SK-N-SH (cell line): Measurements from ENCODE around the gene SMCHD1. TPM values are rescaled to one million over a fixed set of nuclear protein-coding genes. Genes with fewer than 3 reads are reported as not detected.

ENCODE experiments used
- CTCF ChIA-PET: fragments of 300-600, 350-600 bp; formaldehyde crosslinking; extraction: SDS; loops from one replicate; lab custom pipeline; 2021; lab: Yijun Ruan, JAX
- POLR2A ChIA-PET: fragments of 350-600 bp; sonication (Branson Sonifier 250); formaldehyde crosslinking; extraction: SDS; loops from one replicate; lab custom pipeline; 2020; ENCODE audit warnings: antibody characterized with exemption, inconsistent platforms; lab: Yijun Ruan, JAX
- DNase-seq: peaks from one replicate; pipeline ENCODE4 v3.0.0; 2012
- H2AFZ ChIP-seq: fragments of 200-600 bp; sonication (generic); 2 replicates; pipeline ENCODE4 v1.8.1; 2016; ENCODE audit warnings: antibody characterized with exemption, mild to moderate bottlenecking, low read depth
- H3F3A ChIP-seq: fragments of 200-600 bp; sonication (generic); replicated peaks from 2 replicates; pipeline ENCODE3; 2016; ENCODE audit warnings: antibody characterized with exemption, mild to moderate bottlenecking; ENCODE audit not compliant: insufficient read depth
- H3K27ac ChIP-seq, 2 experiments: fragments of 200-500 bp in 1 of 2; fragments of 200-600 bp in 1 of 2; sonication (Bioruptor generic) in 1 of 2; sonication (generic), shearing (Covaris generic) in 1 of 2; 2 replicates each; pipeline versions ENCODE4 v1.5.1 to v1.6.1; 2014 to 2016; ENCODE audit warnings: low read depth in 2 of 2, inconsistent platforms in 1 of 2, low read length in 1 of 2, mild to moderate bottlenecking in 1 of 2, mixed read lengths in 1 of 2
- H3K27me3 ChIP-seq: fragments of 200-600 bp; sonication (generic), shearing (Covaris generic); 2 replicates; pipeline ENCODE4 v1.6.1; 2016; ENCODE audit warnings: mixed run types; ENCODE audit not compliant: insufficient read depth
- H3K36me3 ChIP-seq, 2 experiments: fragments of 200-500 bp in 1 of 2; fragments of 200-600 bp in 1 of 2; sonication (Bioruptor generic) in 1 of 2; sonication (generic) in 1 of 2; replicated peaks in 1 of 2; 2 replicates each; pipeline versions ENCODE3 to v1.5.1; 2014 to 2016; ENCODE audit warnings: low read length in 1 of 2, mild to moderate bottlenecking in 1 of 2; ENCODE audit not compliant: insufficient read depth in 2 of 2, control insufficient read depth in 1 of 2
- H3K4me1 ChIP-seq, 2 experiments: fragments of 200-500 bp in 1 of 2; fragments of 200-600 bp in 1 of 2; sonication (Bioruptor generic) in 1 of 2; sonication (generic), shearing (Covaris generic) in 1 of 2; 2 replicates each; pipeline versions ENCODE4 v1.5.1 to v1.6.1; 2014 to 2016; ENCODE audit warnings: low read depth in 1 of 2, low read length in 1 of 2, mixed run types in 1 of 2; ENCODE audit not compliant: insufficient read depth in 2 of 2, control insufficient read depth in 1 of 2
- H3K4me2 ChIP-seq: fragments of 200-600 bp; sonication (generic), shearing (Covaris generic); 2 replicates; pipeline ENCODE4 v1.6.1; 2017; ENCODE audit warnings: mixed run types
- H3K4me3 ChIP-seq, 2 experiments: fragments of 200-500 bp in 1 of 2; fragments of 200-600 bp in 1 of 2; sonication (Bioruptor generic) in 1 of 2; sonication (generic), shearing (Covaris generic) in 1 of 2; 2 replicates each; pipeline versions ENCODE4 v1.5.1 to v1.8.1; 2014 to 2016; ENCODE audit warnings: low read depth in 2 of 2, inconsistent platforms in 1 of 2, low read length in 1 of 2, mild to moderate bottlenecking in 1 of 2, mixed read lengths in 1 of 2, moderate library complexity in 1 of 2
- H3K79me2 ChIP-seq: fragments of 200-600 bp; sonication (generic); 2 replicates; pipeline ENCODE4 v1.8.1; 2017; ENCODE audit warnings: mild to moderate bottlenecking; ENCODE audit not compliant: insufficient read depth
- H3K9ac ChIP-seq: fragments of 200-600 bp; sonication (generic); 2 replicates; pipeline ENCODE4 v1.6.1; 2017; ENCODE audit warnings: mixed run types
- H3K9me2 ChIP-seq: fragments of 200-600 bp; sonication (generic); 2 replicates; pipeline ENCODE4 v1.6.1; 2017; ENCODE audit warnings: mixed run types
- H3K9me3 ChIP-seq: fragments of 200-600 bp; sonication (generic); 2 replicates; pipeline ENCODE4 v1.6.1; 2017; ENCODE audit warnings: mixed run types, mild to moderate bottlenecking, moderate library complexity
- H4K20me1 ChIP-seq: fragments of 200-600 bp; sonication (generic); 2 replicates; pipeline ENCODE4 v1.6.1; 2017; ENCODE audit warnings: mild to moderate bottlenecking, mixed run types; ENCODE audit not compliant: insufficient read depth
- ELF1 ChIP-seq: IDR thresholded peaks from 2 replicates; pipeline ENCODE4 v1.4.0; 2012
- EP300 ChIP-seq, 2 experiments: IDR thresholded peaks; 2 replicates each; pipeline versions ENCODE4 v1.4.0 to v1.6.1; 2012; ENCODE audit warnings: borderline replicate concordance in 1 of 2, low read depth in 1 of 2, low read length in 1 of 2
- GABPA ChIP-seq: IDR thresholded peaks from 2 replicates; pipeline ENCODE4 v1.4.0; 2012; ENCODE audit warnings: low read depth, mild to moderate bottlenecking
- GATA2 ChIP-seq: sonication (generic); formaldehyde crosslinking; IDR thresholded peaks from 2 replicates; pipeline ENCODE4 v1.5.0; 2020; ENCODE audit warnings: mild to moderate bottlenecking, missing genetic modification reagents
- JUND ChIP-seq: IDR thresholded peaks from 2 replicates; pipeline ENCODE4 v1.4.0; 2012
- MEF2A ChIP-seq: IDR thresholded peaks from 2 replicates; pipeline ENCODE4 v1.4.0; 2012; ENCODE audit warnings: low read depth, borderline replicate concordance
- MXI1 ChIP-seq: IDR thresholded peaks from 2 replicates; pipeline ENCODE4 v1.6.1; 2012; ENCODE audit warnings: mild to moderate bottlenecking, low read depth, low read length, improper control_type of control experiment
- NFIC ChIP-seq: IDR thresholded peaks from 2 replicates; pipeline ENCODE4 v1.4.0; 2012; ENCODE audit warnings: borderline replicate concordance
- NRF1 ChIP-seq: IDR thresholded peaks from 2 replicates; pipeline ENCODE4 v1.6.1; 2012; ENCODE audit warnings: low read depth, mild to moderate bottlenecking, low read length
- RXRA ChIP-seq: IDR thresholded peaks from 2 replicates; pipeline ENCODE4 v1.4.0; 2012; ENCODE audit warnings: low read depth, mild to moderate bottlenecking, borderline replicate concordance
- SMC3 ChIP-seq: IDR thresholded peaks from 2 replicates; pipeline ENCODE4 v1.6.1; 2012; ENCODE audit warnings: low read depth, low read length, improper control_type of control experiment
- TCF12 ChIP-seq: IDR thresholded peaks from 2 replicates; pipeline ENCODE4 v1.4.0; 2012
- polyA plus RNA-seq, 3 experiments: library from polyadenylated mRNA; depleted of rRNA; stranded (reverse); fragments of >200 nt; gene quantifications; 2 replicates each; pipeline ENCODE4 v1.2.3, GENCODE V29; 2012
- TF ChIP-seq, protein P1 (sequence below): IDR thresholded peaks from 2 replicates; pipeline ENCODE4; 2012
- TF ChIP-seq, protein P2 (sequence below): IDR thresholded peaks from 2 replicates; pipeline ENCODE4 v1.4.0; 2012; ENCODE audit warnings: low read depth, borderline replicate concordance
- TF ChIP-seq, protein P3 (sequence below): fragments of 200-600 bp; sonication (generic); IDR thresholded peaks from 2 replicates; pipeline ENCODE4 v1.6.1; 2017; ENCODE audit warnings: antibody characterized with exemption, mild to moderate bottlenecking, moderate library complexity
- TF ChIP-seq, protein P4 (sequence below): fragments of 150-350 bp; IDR thresholded peaks from 2 replicates; pipeline ENCODE4 v1.6.1; 2017; ENCODE audit warnings: antibody characterized with exemption, low read length, low read depth, borderline replicate concordance
- TF ChIP-seq, protein P5 (sequence below): IDR thresholded peaks from 2 replicates; pipeline ENCODE4 v1.4.0; 2012; ENCODE audit warnings: low read depth, borderline replicate concordance

The SMCHD1 gene
- polyA plus RNA-seq, 1 of the 3 experiments (the other 2 are of a cell fraction), result 8.9 TPM

DNA sequence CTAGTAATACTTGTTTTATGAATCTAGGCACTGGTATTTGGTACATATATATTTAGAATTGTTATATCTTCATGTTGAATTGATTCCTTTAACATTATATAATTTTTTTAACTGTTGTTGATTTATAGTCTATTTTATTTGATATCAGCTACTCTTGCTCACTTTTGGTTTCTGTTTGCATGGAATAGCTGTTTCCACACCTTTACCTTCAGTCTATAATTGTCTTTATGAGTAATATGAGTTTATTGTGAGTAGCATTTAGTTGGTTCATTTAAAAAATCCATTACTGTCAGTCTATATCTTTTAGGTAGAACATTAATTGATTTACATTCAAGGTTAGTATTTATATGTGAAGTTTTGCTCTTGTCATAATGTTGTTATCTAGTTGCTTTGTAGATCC is 58.6 kb downstream of the SMCHD1 start:
- POLR2A ChIA-PET, result no interaction called here
- TF ChIP-seq, protein P1, sequence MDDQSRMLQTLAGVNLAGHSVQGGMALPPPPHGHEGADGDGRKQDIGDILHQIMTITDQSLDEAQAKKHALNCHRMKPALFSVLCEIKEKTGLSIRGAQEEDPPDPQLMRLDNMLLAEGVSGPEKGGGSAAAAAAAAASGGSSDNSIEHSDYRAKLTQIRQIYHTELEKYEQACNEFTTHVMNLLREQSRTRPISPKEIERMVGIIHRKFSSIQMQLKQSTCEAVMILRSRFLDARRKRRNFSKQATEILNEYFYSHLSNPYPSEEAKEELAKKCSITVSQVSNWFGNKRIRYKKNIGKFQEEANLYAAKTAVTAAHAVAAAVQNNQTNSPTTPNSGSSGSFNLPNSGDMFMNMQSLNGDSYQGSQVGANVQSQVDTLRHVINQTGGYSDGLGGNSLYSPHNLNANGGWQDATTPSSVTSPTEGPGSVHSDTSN, result no peak
- TF ChIP-seq, protein P2, sequence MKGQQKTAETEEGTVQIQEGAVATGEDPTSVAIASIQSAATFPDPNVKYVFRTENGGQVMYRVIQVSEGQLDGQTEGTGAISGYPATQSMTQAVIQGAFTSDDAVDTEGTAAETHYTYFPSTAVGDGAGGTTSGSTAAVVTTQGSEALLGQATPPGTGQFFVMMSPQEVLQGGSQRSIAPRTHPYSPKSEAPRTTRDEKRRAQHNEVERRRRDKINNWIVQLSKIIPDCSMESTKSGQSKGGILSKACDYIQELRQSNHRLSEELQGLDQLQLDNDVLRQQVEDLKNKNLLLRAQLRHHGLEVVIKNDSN, result no peak
- TF ChIP-seq, protein P3, sequence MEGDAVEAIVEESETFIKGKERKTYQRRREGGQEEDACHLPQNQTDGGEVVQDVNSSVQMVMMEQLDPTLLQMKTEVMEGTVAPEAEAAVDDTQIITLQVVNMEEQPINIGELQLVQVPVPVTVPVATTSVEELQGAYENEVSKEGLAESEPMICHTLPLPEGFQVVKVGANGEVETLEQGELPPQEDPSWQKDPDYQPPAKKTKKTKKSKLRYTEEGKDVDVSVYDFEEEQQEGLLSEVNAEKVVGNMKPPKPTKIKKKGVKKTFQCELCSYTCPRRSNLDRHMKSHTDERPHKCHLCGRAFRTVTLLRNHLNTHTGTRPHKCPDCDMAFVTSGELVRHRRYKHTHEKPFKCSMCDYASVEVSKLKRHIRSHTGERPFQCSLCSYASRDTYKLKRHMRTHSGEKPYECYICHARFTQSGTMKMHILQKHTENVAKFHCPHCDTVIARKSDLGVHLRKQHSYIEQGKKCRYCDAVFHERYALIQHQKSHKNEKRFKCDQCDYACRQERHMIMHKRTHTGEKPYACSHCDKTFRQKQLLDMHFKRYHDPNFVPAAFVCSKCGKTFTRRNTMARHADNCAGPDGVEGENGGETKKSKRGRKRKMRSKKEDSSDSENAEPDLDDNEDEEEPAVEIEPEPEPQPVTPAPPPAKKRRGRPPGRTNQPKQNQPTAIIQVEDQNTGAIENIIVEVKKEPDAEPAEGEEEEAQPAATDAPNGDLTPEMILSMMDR, result no peak
- TF ChIP-seq TCF12, result no peak
- TF ChIP-seq, protein P4, sequence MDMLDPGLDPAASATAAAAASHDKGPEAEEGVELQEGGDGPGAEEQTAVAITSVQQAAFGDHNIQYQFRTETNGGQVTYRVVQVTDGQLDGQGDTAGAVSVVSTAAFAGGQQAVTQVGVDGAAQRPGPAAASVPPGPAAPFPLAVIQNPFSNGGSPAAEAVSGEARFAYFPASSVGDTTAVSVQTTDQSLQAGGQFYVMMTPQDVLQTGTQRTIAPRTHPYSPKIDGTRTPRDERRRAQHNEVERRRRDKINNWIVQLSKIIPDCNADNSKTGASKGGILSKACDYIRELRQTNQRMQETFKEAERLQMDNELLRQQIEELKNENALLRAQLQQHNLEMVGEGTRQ, result no peak
- TF ChIP-seq GABPA, result no peak
- TF ChIP-seq GATA2 (CRISPR knock-in tag), result no peak
- no peak for TF ChIP-seq JUND
- no peak for TF ChIP-seq EP300 (IDR thresholded peaks at IDR 0.05; ENCODE audit: borderline replicate concordance in 1 of 2, low read depth in 1 of 2, low read length in 1 of 2)
- no peak for TF ChIP-seq ELF1
- TF ChIP-seq NFIC, result no peak
- no peak for TF ChIP-seq MXI1
- no peak for TF ChIP-seq NRF1
- TF ChIP-seq, protein P5, sequence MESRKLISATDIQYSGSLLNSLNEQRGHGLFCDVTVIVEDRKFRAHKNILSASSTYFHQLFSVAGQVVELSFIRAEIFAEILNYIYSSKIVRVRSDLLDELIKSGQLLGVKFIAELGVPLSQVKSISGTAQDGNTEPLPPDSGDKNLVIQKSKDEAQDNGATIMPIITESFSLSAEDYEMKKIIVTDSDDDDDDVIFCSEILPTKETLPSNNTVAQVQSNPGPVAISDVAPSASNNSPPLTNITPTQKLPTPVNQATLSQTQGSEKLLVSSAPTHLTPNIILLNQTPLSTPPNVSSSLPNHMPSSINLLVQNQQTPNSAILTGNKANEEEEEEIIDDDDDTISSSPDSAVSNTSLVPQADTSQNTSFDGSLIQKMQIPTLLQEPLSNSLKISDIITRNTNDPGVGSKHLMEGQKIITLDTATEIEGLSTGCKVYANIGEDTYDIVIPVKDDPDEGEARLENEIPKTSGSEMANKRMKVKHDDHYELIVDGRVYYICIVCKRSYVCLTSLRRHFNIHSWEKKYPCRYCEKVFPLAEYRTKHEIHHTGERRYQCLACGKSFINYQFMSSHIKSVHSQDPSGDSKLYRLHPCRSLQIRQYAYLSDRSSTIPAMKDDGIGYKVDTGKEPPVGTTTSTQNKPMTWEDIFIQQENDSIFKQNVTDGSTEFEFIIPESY, result no peak
- no peak for TF ChIP-seq SMC3
- no peak for TF ChIP-seq MEF2A
- TF ChIP-seq RXRA, result no peak
- H3K4me2 ChIP-seq, result no peak overlapping the region
- no peaks in the 10 kb centered on the region for H3F3A ChIP-seq
- no peaks in the 10 kb centered on the region for H3K9me3 ChIP-seq
- peaks cover 49 to 68% of the 10 kb centered on the region in 2 experiments for H3K36me3 ChIP-seq
- no peak overlapping the region for H3K27ac ChIP-seq
- peaks cover 38% of the 10 kb centered on the region for H3K79me2 ChIP-seq
- CTCF ChIA-PET, result no interaction called here
- H3K9me2 ChIP-seq, result no peaks in the 10 kb centered on the region
- H3K4me1 ChIP-seq, result peaks cover 0 to 2% of the 10 kb centered on the region in 2 experiments; a peak in 1 of 4 replicates
- H4K20me1 ChIP-seq, result no peaks in the 10 kb centered on the region
- H3K27me3 ChIP-seq, result no peaks in the 10 kb centered on the region
- H2AFZ ChIP-seq, result no peak overlapping the region
- no peak overlapping the region for H3K4me3 ChIP-seq
- no peak overlapping the region for H3K9ac ChIP-seq
- no peak for DNase-seq
